Transverse colon (tissue), 4 donors: ENCODE measurements around the gene CDK11B. TPM values are rescaled to one million over a fixed set of nuclear protein-coding genes. Genes with fewer than 3 reads are reported as not detected.
"Not testable (repeated sequence)": the region's sequence is repeated elsewhere in the genome, so short reads cannot be mapped to it uniquely, and the experiment has no call there.

Source experiments
- DNase-seq: peaks from one replicate; pipeline ENCODE4 v3.0.0-alpha.2; 2019
- H3K27ac ChIP-seq, 4 donors: fragments of 200-600 bp; sonication (generic); 2 replicates each; pipeline ENCODE4 v1.5.1; 2016 to 2018; ENCODE audit warnings: inconsistent platforms in 4 of 4
- H3K27me3 ChIP-seq: fragments of 200-600 bp; sonication (generic); 2 replicates; pipeline ENCODE4 v1.5.1; 2017; ENCODE audit warnings: inconsistent platforms
- H3K36me3 ChIP-seq, 4 donors: fragments of 200-600 bp; sonication (generic); 2 replicates each; pipeline ENCODE4 v1.5.1; 2017 to 2019; ENCODE audit warnings: inconsistent platforms in 4 of 4
- H3K4me1 ChIP-seq, 4 donors: fragments of 200-600 bp; sonication (generic); 2 replicates each; pipeline ENCODE4 v1.5.1; 2017 to 2020; ENCODE audit warnings: inconsistent platforms in 4 of 4
- H3K4me3 ChIP-seq, 4 donors: fragments of 200-600 bp; sonication (generic); 1 replicate in 1 of 4; 2 replicates in 3 of 4; pipeline versions ENCODE4 v1.5.1 to v1.6.1; 2017 to 2019; ENCODE audit warnings: inconsistent platforms in 4 of 4
- H3K9me3 ChIP-seq, 2 donors: fragments of 200-600 bp; sonication (generic); 2 replicates each; pipeline ENCODE4 v1.5.1; 2017 to 2019; ENCODE audit warnings: inconsistent platforms in 2 of 2
- CTCF ChIP-seq, 5 experiments: fragments of 200-600 bp in 3 of 5; fragments of 450-650 bp in 2 of 5; sonication (generic) in 3 of 5; IDR thresholded peaks; 1 replicate in 2 of 5; 2 replicates in 3 of 5; pipeline ENCODE4 v1.5.1; 2016 to 2017; ENCODE audit warnings: antibody characterized with exemption in 5 of 5, inconsistent platforms in 3 of 5, mild to moderate bottlenecking in 2 of 5, moderate library complexity in 1 of 5
- EP300 ChIP-seq: sonication (generic); formaldehyde crosslinking; IDR thresholded peaks from one replicate; pipeline ENCODE4 v1.6.1; 2017; ENCODE audit warnings: antibody characterized with exemption, low read depth
- POLR2A ChIP-seq: fragments of 450-650 bp; IDR thresholded peaks from one replicate; pipeline ENCODE4 v1.6.1; 2016; ENCODE audit warnings: antibody characterized with exemption, mild to moderate bottlenecking, moderate library complexity
- POLR2AphosphoS5 ChIP-seq, 3 donors: sonication (generic); formaldehyde crosslinking; IDR thresholded peaks; one replicate each; pipeline ENCODE4 v1.6.1; 2016; ENCODE audit warnings: antibody characterized with exemption in 3 of 3
- WGBS, 2 donors: methylation state at CpG; one replicate each; pipeline ENCODE4 v1.1.5; 2018; ENCODE audit warnings: low coverage in 1 of 2; 5-methylcytosine and 5-hydroxymethylcytosine counted together
- in situ Hi-C, 4 donors: fragments of 200-750 bp; cut with MboI; loops; one replicate each; pipeline versions ENCODE4 v1.15.0 to v1.15.1; 2017; ENCODE audit warnings: low sequenced_read_pairs in 3 of 4, low pct_ligation_motif_present in 1 of 4, low pct_unique_long_range_greater_than_20kb in 1 of 4
- intact Hi-C: fragments of 100-400 bp; cut with DNase I; formaldehyde crosslinking; loops from one replicate; pipeline ENCODE4 v1.15.1; 2023; ENCODE audit warnings: low total_unique reads
- total RNA-seq, 4 donors: library from RNA; depleted of rRNA; stranded (reverse); fragments of >200 nt; gene quantifications; one replicate each; pipeline ENCODE4 v1.1.0, GENCODE V29; 2016

CDK11B gene
- total RNA-seq, 4 donors from 2014 or later: 28.4 to 183 (median 60.5) TPM

GRCh38 chr1:1669468-1670440 lies 10.9 kb upstream of the CDK11B start:
- H3K4me3 ChIP-seq: no peak overlapping the region
- no peak for TF ChIP-seq POLR2AphosphoS5 (IDR thresholded peaks at IDR 0.05)
- no peak for TF ChIP-seq POLR2A
- no peak for TF ChIP-seq EP300
- TF ChIP-seq CTCF (IDR thresholded peaks at IDR 0.05): no peak
- 88 to 93% methylated on average over 14 to 30 of the region's 43 CpGs for WGBS, 2 donors
- DNase-seq: no peak
- no peaks in the 10 kb centered on the region for H3K27me3 ChIP-seq
- no peaks in the 10 kb centered on the region for H3K4me1 ChIP-seq
- H3K36me3 ChIP-seq: peaks cover 0 to 40% (median 14%) of the 10 kb centered on the region in 4 donors
- intact Hi-C loops: no loop called here
- in situ Hi-C loops: no loop called here
- H3K9me3 ChIP-seq: no peaks in the 10 kb centered on the region
- no peak overlapping the region for H3K27ac ChIP-seq

- Histone ChIP-seq H3K27me3 (no peaks in the 10 kb centered on the region), H3K27ac (no peak overlapping the region), H3K4me1 (peaks cover 0 to 11% (median 6%) of the 10 kb centered on the region in 4 donors), H3K36me3 (peaks cover 0 to 37% (median 14%) of the 10 kb centered on the region in 4 donors), H3K4me3 (no peak overlapping the region), H3K9me3 (no peaks in the 10 kb centered on the region)
- intact Hi-C loops: no loop called here
- WGBS, 2 donors: 97% methylated on average over 11 of the region's 15 CpGs; no CpG with 5 or more reads in 1 of the 2 donors
- DNase-seq: no peak
- TF ChIP-seq POLR2AphosphoS5 (IDR thresholded peaks at IDR 0.05) (no peak), CTCF (IDR thresholded peaks at IDR 0.05) (no peak), EP300 (no peak), POLR2A (no peak)
- in situ Hi-C loops: no loop called here
Observed at GRCh38 chr1:1666526-1666925, 7.7 kb upstream of the CDK11B start.

- TF ChIP-seq CTCF (IDR thresholded peaks at IDR 0.05) (peak; percentile 25 to 47 (median 40)), EP300 (no peak), POLR2AphosphoS5 (IDR thresholded peaks at IDR 0.05) (no peak)
- intact Hi-C loops: no loop called here
- H3K9me3 ChIP-seq: no peaks in the 10 kb centered on the region
- H3K4me3 ChIP-seq: no peak overlapping the region
- peaks cover 0 to 34% (median 14%) of the 10 kb centered on the region in 4 donors for H3K36me3 ChIP-seq
- DNase-seq: no peak
- no peaks in the 10 kb centered on the region for H3K27me3 ChIP-seq
- H3K27ac ChIP-seq: no peak overlapping the region
- WGBS, 2 donors: 90% methylated on average over 25 of the region's 25 CpGs; no CpG with 5 or more reads in 1 of the 2 donors
- in situ Hi-C loops: no loop called here
- H3K4me1 ChIP-seq: peaks cover 0 to 11% (median 6%) of the 10 kb centered on the region in 4 donors
Observed at GRCh38 chr1:1665815-1666251, 7.0 kb upstream of the CDK11B start.

DNA sequence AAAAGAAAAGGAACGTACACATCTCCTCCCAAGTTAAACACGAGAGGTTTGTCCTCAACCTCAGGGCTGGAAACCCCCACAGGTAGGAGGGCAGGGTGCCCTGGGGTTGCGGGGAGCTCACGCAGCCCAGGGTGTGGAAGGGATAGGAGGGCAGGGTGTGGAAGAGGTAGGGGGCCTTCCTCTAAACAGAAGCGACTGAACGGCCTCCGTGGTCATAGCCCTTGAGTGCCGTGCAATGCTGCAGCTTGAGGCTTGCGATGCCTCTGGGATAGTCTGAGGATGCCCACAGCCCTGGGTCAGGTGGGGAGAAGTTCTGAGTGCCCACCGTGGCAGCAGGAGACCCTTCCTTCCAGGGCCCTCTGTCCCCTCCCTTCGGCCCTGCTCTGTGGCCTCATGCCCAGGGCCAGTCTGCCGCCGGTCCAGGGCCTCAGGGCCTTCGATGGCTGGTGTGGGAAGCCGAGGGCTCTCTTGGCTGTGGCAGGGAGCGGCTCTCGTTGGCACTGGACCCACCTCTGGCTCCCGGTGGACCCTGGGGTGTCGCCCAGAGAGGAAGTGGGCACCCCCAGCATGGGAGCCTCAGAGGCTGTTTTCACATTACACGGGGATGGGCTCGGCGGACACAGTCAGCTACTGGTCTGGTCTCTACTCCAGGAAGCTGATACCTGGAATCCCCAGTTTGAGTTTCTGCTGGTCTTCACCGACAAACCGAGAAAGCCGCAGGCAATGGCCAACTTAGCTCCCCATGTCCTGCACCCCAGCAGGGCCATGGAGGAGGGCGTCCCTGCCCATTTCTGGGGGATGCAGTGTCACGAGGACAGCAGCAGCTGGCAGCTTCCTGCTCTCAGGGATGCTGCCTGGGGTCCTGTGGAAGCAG lies 6.4 kb upstream of the CDK11B start:
- Histone ChIP-seq H3K36me3 (peaks cover 0 to 34% (median 14%) of the 10 kb centered on the region in 4 donors), H3K27me3 (no peaks in the 10 kb centered on the region), H3K9me3 (no peaks in the 10 kb centered on the region), H3K27ac (no peak overlapping the region), H3K4me1 (peaks cover 0 to 11% (median 6%) of the 10 kb centered on the region in 4 donors), H3K4me3 (no peak overlapping the region)
- TF ChIP-seq POLR2A (no peak), EP300 (no peak), CTCF (IDR thresholded peaks at IDR 0.05) (no peak), POLR2AphosphoS5 (IDR thresholded peaks at IDR 0.05) (no peak)
- no peak for DNase-seq
- intact Hi-C loops: no loop called here
- in situ Hi-C loops: no loop called here
- WGBS, 2 donors: 80 to 92% methylated on average over 2 to 21 of the region's 27 CpGs

- intact Hi-C loops, H3K27me3 ChIP-seq, in situ Hi-C loops, H3K27ac ChIP-seq, H3K9me3 ChIP-seq, DNase-seq, H3K4me3 ChIP-seq: not testable (repeated sequence)
- WGBS, 2 donors: 74% methylated on average over 3 of the region's 11 CpGs; no CpG with 5 or more reads in 1 of the 2 donors
- Histone ChIP-seq H3K4me1 (peaks cover 3 to 11% (median 6%) of the 10 kb centered on the region in 4 donors), H3K36me3 (peaks cover 0 to 29% (median 11%) of the 10 kb centered on the region in 4 donors)
Observed at GRCh38 chr1:1664318-1664717, 5.5 kb upstream of the CDK11B start.
